Vagina (tissue), 2 donors: ENCODE data around the gene DDR1.

Experiments
- CTCF ChIP-seq, 3 experiments: fragments of 450-650 bp in 2 of 3; fragments of 200-600 bp in 1 of 3; sonication (generic) in 1 of 3; IDR thresholded peaks; one replicate each; pipeline ENCODE4 v1.5.1; 2017 to 2019; ENCODE audit warnings: antibody characterized with exemption in 3 of 3, mild to moderate bottlenecking in 2 of 3, moderate library complexity in 2 of 3
- POLR2A ChIP-seq, 2 donors: fragments of 450-650 bp; IDR thresholded peaks; one replicate each; pipeline ENCODE4 v1.6.1; 2017; ENCODE audit warnings: antibody characterized with exemption in 2 of 2, mild to moderate bottlenecking in 2 of 2, moderate library complexity in 2 of 2
- POLR2AphosphoS5 ChIP-seq, 2 donors: sonication (generic); formaldehyde crosslinking; IDR thresholded peaks; one replicate each; pipeline ENCODE4 v1.9.0; 2017; ENCODE audit warnings: antibody characterized with exemption in 2 of 2, mild to moderate bottlenecking in 2 of 2, low read depth in 1 of 2; ENCODE audit not compliant: insufficient read depth in 1 of 2

- TF ChIP-seq CTCF (IDR thresholded peaks at IDR 0.05) (no peak), POLR2AphosphoS5 (IDR thresholded peaks at IDR 0.05; ENCODE audit: insufficient read depth in 1 of 2, low read depth in 1 of 2) (no peak), POLR2A (IDR thresholded peaks at IDR 0.05) (no peak)
Measured at GRCh38 chr6:30855429-30856075, 28.8 kb upstream of the DDR1 start.
